ENCODE measurements around the gene NIPSNAP2.

- TF ChIP-seq POLR2A (IDR thresholded peaks at IDR 0.05; ENCODE audit: borderline replicate concordance, extremely low read depth, insufficient read depth, insufficient read length), result no peak
- no peak for TF ChIP-seq POLR2AphosphoS5 (IDR thresholded peaks at IDR 0.05; ENCODE audit: low read depth, low read length)
- no peak for TF ChIP-seq EZH2phosphoT487 (IDR thresholded peaks at IDR 0.05; ENCODE audit: borderline replicate concordance)
These were observed 13.4 kb downstream of the NIPSNAP2 start for GRCh38 chr7:55977831-55978230.

Data from HCT116 (cell line).